Esophagus squamous epithelium (tissue), 5 donors: ENCODE measurements around the gene RDH13. TPM values are rescaled to one million over a fixed set of nuclear protein-coding genes. Genes with fewer than 3 reads are reported as not detected.

ENCODE experiments used
- DNase-seq: peaks from one replicate; lab custom pipeline; 2025; lab: John Stamatoyannopoulos, UW
- H3K27ac ChIP-seq, 4 donors: fragments of 200-600 bp; sonication (generic); one replicate each; pipeline ENCODE4 v1.5.1; 2016 to 2019; ENCODE audit warnings: mild to moderate bottlenecking in 1 of 4
- H3K27me3 ChIP-seq, 4 donors: fragments of 200-600 bp; sonication (generic); 1 replicate in 3 of 4; 2 replicates in 1 of 4; pipeline versions ENCODE4 v1.5.1 to v1.6.0; 2017 to 2021; ENCODE audit warnings: antibody characterized with exemption in 1 of 4
- H3K36me3 ChIP-seq, 3 donors: fragments of 200-600 bp; sonication (generic); one replicate each; pipeline ENCODE4 v1.5.1; 2016 to 2019
- H3K4me1 ChIP-seq, 3 donors: fragments of 200-600 bp; sonication (generic); one replicate each; pipeline ENCODE4 v1.5.1; 2017 to 2019
- H3K4me3 ChIP-seq, 4 donors: fragments of 200-600 bp; sonication (generic); 1 replicate in 3 of 4; 2 replicates in 1 of 4; pipeline ENCODE4 v1.5.1; 2016 to 2019; ENCODE audit warnings: mild to moderate bottlenecking in 2 of 4, moderate library complexity in 1 of 4
- H3K9me3 ChIP-seq, 3 donors: fragments of 200-600 bp; sonication (generic); one replicate each; pipeline ENCODE4 v1.5.1; 2016 to 2019
- POLR2A ChIP-seq, 4 donors: fragments of 450-650 bp; IDR thresholded peaks; one replicate each; pipeline ENCODE4 v1.6.1; 2017; ENCODE audit warnings: antibody characterized with exemption in 4 of 4, mild to moderate bottlenecking in 4 of 4, moderate library complexity in 3 of 4
- WGBS, 2 donors: methylation state at CpG; one replicate each; pipeline ENCODE4 v1.1.5; 2018; 5-methylcytosine and 5-hydroxymethylcytosine counted together
- intact Hi-C: fragments of 100-400 bp; cut with DNase I; formaldehyde crosslinking; loops from one replicate; pipeline ENCODE4 v1.15.0; 2022
- total RNA-seq, 4 donors: library from RNA; depleted of rRNA; stranded (reverse); fragments of >200 nt; gene quantifications; one replicate each; pipeline ENCODE4 v1.1.0, GENCODE V29; 2016
- TF ChIP-seq, protein P1 (sequence below), 6 experiments: fragments of 450-650 bp in 4 of 6; fragments of 200-600 bp in 2 of 6; sonication (generic) in 2 of 6; IDR thresholded peaks; one replicate each; pipeline ENCODE4 v1.5.1; 2016 to 2019; ENCODE audit warnings: antibody characterized with exemption in 6 of 6, mild to moderate bottlenecking in 4 of 6, moderate library complexity in 4 of 6
- donor health status: DM: yes; HTN: yes; CAD: no.

Gene RDH13
- total RNA-seq, 4 donors from 2014 or later = 32.2 to 68.0 (median 41.4) TPM

DNA sequence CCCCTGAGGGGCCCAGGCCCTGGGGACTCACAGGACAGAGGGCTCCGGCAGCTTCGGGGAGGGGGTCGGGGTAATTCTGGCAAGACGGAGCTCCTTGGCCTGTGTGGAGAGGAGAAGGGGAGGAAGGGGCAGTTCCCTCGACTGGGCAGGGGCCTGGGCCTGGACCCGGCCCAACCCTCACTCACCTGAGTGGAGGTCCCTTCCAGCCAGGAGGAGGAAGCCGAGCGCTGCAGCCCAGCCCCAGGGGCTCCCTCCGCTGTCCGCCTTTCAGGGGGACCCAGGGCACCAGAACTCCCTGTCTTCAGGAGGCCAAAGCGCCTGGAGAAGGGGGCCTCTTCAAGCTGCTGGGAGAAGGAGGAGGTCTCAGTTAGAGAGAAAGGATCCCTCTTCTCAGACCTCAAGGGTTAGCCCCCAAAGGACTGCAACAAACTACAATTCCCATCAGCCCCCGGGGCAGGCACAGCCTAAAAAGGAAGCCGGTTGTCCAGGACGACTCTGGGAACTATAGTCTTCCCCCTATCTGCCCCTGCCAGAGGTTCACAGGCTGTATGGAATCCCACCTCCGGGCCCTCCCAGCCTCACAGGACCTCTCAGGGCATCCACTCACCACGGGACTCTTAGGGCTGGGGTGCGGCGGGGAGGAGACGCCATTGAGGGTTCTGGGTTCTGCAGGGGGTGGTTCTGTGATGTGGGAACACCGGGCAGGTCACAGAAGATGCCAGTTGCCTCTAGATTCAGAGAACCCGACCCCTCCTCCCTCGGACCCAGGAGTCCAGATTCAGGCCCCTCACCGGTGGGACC is 32.5 kb upstream of the RDH13 start:
- no peak for DNase-seq
- Histone ChIP-seq H3K27me3 (no peaks in the 10 kb centered on the region), H3K36me3 (peaks cover 24 to 88% (median 28%) of the 10 kb centered on the region in 3 donors), H3K27ac (no peak overlapping the region), H3K9me3 (no peaks in the 10 kb centered on the region), H3K4me1 (peaks cover 0 to 20% (median 3%) of the 10 kb centered on the region in 3 donors), H3K4me3 (no peak overlapping the region)
- intact Hi-C loops = no loop called here
- WGBS, 2 donors = 87 to 89% methylated on average over 6 to 8 of the region's 23 CpGs
- no peak for TF ChIP-seq POLR2A (IDR thresholded peaks at IDR 0.05)
- TF ChIP-seq, protein P1, sequence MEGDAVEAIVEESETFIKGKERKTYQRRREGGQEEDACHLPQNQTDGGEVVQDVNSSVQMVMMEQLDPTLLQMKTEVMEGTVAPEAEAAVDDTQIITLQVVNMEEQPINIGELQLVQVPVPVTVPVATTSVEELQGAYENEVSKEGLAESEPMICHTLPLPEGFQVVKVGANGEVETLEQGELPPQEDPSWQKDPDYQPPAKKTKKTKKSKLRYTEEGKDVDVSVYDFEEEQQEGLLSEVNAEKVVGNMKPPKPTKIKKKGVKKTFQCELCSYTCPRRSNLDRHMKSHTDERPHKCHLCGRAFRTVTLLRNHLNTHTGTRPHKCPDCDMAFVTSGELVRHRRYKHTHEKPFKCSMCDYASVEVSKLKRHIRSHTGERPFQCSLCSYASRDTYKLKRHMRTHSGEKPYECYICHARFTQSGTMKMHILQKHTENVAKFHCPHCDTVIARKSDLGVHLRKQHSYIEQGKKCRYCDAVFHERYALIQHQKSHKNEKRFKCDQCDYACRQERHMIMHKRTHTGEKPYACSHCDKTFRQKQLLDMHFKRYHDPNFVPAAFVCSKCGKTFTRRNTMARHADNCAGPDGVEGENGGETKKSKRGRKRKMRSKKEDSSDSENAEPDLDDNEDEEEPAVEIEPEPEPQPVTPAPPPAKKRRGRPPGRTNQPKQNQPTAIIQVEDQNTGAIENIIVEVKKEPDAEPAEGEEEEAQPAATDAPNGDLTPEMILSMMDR (IDR thresholded peaks at IDR 0.05) = no peak

DNA sequence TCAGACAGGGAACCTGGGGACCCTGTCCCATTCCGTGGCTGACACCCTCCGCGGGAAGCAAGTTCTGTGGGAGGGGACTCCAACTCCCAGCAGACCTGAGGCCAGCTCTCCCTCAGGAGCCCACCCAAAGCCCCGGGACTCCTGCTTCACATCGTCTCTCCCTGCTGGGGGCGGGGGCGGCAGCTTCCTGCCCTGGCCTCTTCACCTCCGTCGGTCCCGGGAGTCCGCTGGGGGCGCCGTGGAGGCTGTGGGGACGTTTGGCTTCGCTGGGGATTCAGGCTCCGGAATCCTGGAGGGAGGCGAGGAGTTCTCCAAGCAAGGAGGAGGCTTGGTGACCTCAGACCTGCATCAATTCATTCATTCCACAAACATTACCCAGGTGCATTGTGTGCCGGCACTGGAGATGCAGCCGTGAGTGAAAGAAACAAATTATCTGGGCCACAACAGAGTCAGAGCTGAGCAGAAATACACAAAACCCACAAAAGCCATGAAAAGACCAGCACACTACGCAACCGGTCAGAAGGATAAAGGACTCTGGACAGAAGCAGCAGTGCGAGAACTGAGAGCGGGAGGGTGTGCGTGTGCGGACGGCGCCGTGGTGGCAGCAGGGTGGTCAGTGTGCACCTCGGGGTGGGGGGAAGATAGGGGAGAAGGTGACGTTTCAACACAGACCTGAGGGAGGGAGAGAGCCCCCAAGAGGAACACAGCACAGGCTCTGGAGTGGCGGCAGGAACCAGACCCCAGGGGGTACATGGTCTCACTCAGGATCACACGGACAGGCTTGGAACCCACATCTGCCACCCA is 31.7 kb upstream of the RDH13 start:
- H3K4me3 ChIP-seq = no peak overlapping the region
- peaks cover 0 to 12% (median 3%) of the 10 kb centered on the region in 3 donors for H3K4me1 ChIP-seq
- H3K9me3 ChIP-seq = no peaks in the 10 kb centered on the region
- no peak for TF ChIP-seq POLR2A (IDR thresholded peaks at IDR 0.05)
- TF ChIP-seq, protein P1 (IDR thresholded peaks at IDR 0.05) = no peak
- 89 to 90% methylated on average over 11 to 14 of the region's 32 CpGs for WGBS, 2 donors
- no peak overlapping the region for H3K27ac ChIP-seq
- DNase-seq = no peak
- peaks cover 24 to 86% (median 28%) of the 10 kb centered on the region in 3 donors for H3K36me3 ChIP-seq
- intact Hi-C loops = no loop called here
- H3K27me3 ChIP-seq = no peaks in the 10 kb centered on the region

DNA sequence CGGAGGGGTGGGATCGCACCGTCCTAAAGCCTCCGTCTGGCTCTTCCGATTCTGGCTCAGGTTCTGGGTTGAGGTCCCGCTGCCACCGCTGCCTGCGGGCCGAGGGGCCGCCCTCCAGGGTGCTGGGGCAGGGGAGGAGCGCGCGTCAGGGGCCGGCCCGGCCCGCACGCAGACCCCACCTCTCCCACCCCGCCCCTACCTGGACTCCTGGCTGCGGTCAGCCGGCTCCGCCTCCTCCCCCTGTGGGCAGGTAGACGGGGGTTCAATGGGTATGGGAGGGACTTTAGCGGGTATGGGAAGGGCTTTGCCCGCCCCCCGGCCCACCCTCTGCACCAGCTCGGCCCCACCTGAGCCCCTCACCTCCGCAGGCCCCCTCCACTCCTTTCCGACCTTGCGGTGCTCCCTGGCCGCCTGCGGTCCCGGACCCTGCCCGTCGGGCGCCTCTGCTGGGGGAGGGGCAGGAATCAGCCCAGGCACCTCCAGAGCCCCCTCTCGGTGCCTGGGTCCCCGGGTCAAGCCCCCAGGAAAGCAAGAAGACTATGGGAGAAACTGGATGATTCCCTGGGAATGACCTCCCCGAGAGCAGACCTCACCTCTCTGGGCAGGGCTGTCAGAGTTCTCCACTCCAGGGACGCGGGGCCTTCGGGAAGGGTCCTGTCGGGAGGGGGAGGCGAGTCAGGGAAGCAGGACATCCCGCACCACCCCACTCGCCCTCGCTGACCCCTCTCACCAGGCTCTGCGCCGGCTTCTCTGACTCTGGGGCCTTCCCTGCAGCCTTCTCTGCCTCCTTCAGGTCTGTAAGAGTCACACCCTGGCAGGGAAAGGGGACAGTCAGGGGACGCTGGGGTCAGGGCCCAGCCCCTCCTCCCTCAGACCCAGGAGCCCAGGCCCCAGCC is 29.7 kb upstream of the RDH13 start:
- no peak for DNase-seq
- Histone ChIP-seq H3K4me3 (no peak overlapping the region), H3K27ac (no peak overlapping the region), H3K36me3 (peaks cover 19 to 73% (median 28%) of the 10 kb centered on the region in 3 donors), H3K27me3 (no peaks in the 10 kb centered on the region), H3K9me3 (no peaks in the 10 kb centered on the region), H3K4me1 (peaks cover 3 to 14% (median 9%) of the 10 kb centered on the region in 3 donors)
- WGBS, 2 donors = 79 to 100% methylated on average over 1 to 7 of the region's 49 CpGs
- TF ChIP-seq POLR2A (IDR thresholded peaks at IDR 0.05) = no peak
- TF ChIP-seq, protein P1 (IDR thresholded peaks at IDR 0.05) = no peak
- intact Hi-C loops = no loop called here

DNA sequence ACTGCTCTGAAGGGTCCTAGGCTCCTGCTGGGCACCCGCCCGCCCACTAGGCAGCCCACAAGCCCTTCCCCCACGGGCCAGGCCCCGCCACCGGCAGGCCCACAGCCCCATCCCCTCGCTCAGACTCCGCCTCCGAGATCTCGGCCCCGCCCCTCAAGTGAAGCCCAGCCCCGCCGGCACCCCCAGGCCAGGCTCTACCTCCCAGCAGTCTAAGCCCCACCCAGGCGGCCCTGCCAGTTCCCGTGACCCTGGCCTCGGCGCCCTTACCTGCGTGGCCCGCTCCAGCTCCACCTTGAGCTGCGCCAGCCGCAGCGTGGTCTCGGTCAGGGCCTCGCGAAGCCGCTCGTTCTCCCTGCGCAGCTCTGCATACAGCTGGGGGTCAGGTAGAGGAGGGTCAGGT is 29.0 kb upstream of the RDH13 start:
- WGBS, 2 donors = 68% methylated on average over 5 of the region's 27 CpGs; no CpG with 5 or more reads in 1 of the 2 donors

More for the DNA sequence above, 29.0 kb upstream of the RDH13 start:
- peaks cover 19 to 69% (median 28%) of the 10 kb centered on the region in 3 donors for H3K36me3 ChIP-seq
- intact Hi-C loops = no loop called here
- DNase-seq = no peak
- H3K4me3 ChIP-seq = no peak overlapping the region
- TF ChIP-seq POLR2A (IDR thresholded peaks at IDR 0.05) = no peak
- TF ChIP-seq, protein P1 (IDR thresholded peaks at IDR 0.05) = no peak
- H3K27ac ChIP-seq = no peak overlapping the region
- no peaks in the 10 kb centered on the region for H3K9me3 ChIP-seq
- peaks cover 10 to 21% (median 12%) of the 10 kb centered on the region in 3 donors for H3K4me1 ChIP-seq
- H3K27me3 ChIP-seq = peaks cover 0 to 4% (median 0%) of the 10 kb centered on the region in 4 donors
